ENCODE measurements around the gene SERTAD2.

SERTAD2 gene

GRCh38 chr2:64646007-64646880 lies 7.5 kb downstream of the SERTAD2 start:
- peak; percentile 62 to 73 for DNase-seq

- no peak for DNase-seq
Measured at GRCh38 chr2:64644458-64645382, 9.0 kb downstream of the SERTAD2 start.

GRCh38 chr2:64643838-64644457 lies 9.8 kb downstream of the SERTAD2 start:
- no peak for DNase-seq

GRCh38 chr2:64641599-64641998 lies 12.1 kb downstream of the SERTAD2 start:
- DNase-seq: no peak

DNA sequence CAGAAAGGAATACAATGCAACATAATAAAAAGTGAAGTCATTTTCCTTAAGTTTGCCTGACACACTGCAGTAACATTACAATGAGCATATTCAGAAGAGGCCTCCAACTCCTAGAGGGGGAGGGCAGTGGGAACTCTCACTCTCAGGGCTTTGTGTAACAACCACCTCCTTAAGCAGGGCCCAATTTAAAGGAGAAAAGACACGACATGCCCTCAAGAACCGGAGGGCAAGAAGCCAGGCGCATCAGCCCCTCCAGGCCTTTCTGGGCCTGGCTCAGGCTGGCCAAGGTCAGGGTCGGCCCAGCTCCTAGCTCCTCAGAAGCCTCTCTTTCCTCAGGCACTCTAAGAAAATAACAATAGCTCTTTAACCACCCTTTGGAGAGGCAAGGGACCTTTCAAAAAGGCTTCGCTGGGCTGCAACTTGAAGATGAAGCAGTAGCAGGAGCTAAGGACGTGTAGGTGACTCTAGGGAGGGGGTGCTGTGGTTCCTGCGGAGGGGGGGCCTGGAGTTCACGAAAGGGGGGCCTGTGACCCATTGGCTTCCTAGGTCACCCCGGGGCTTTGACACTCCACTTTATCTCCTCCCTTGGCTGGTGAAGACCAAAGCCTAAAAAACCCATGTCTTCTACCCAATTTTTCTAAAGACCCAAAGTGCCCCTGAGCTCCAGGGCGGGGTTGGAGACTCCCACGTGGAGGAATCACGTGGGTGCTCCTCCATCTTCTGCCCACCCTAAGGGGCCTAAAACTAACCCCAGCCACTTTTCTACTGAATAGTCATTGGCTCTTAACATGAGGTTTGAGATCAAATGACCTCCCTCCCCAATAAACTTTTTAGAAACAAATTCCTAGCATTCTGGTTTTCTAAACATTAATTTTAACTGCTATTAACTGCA lies 13.3 kb downstream of the SERTAD2 start:
- no peak for DNase-seq

DNA sequence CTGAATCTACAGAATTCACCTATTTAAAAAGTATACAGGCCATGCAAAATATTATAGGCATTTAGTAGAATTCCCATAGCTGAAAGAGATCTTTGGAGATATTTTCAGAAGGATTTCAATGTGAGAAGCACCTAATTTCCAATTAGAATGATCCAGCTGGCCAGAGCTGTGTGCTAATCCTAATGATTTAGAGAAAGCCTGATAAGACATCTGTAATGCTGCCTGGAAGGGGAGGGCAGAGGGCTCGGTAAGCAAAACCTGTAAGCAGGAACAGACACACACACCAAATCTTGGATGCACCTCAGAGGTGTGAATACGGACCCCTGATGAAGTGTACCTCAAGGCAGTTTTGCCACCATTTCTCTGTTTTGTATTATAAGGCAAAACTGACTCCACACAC lies 14.0 kb downstream of the SERTAD2 start:
- no peak for DNase-seq

DNA sequence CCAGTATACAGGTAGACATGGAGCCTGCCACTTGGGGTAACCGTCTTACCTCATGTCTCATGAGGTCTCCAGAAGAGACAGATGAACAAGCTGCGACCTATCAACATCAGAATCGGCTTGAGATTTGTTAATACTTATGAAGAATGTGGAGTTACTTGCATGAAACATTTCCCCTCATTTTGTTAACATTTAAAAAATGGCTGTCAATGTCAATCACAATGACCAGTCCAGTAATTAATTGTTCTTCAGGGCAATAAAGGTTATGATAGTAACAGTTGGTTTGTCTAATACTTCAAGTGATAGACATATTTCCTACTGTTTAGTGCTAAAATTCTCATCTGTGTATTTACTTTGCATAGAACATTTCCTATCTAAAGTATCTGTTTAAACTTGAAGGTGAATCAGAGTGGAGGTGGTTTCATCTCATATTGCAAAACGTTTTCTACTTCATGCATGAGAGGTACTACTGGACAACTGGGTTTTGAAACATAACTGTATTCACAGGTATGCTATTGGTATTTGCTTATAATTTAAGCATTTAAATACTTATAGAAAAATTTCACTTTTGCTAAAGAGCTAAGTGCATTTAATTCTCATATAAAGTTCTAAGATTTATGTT lies 15.1 kb downstream of the SERTAD2 start:
- DNase-seq: no peak

DNA sequence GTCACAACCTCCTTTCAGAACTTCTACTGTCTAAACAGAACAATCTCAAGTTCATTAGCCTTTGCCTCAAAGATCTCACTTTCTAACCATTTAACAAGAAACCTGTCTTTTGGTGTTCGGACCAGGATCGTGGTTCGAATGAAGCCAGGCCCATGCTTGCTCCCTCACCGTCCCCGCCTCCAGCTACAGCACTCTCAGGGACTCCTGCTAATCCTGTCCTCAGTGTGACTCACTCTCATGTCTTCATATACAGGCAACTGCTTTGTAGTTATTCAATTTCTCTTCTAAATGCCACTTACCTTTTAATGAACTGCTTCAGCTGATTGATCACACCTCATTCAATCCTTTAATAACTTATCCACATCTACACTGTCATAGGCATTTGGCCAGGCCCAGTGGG lies 15.8 kb downstream of the SERTAD2 start:
- DNase-seq: no peak

- no peak for DNase-seq
Measured at GRCh38 chr2:64637000-64637635, 16.6 kb downstream of the SERTAD2 start.

DNA sequence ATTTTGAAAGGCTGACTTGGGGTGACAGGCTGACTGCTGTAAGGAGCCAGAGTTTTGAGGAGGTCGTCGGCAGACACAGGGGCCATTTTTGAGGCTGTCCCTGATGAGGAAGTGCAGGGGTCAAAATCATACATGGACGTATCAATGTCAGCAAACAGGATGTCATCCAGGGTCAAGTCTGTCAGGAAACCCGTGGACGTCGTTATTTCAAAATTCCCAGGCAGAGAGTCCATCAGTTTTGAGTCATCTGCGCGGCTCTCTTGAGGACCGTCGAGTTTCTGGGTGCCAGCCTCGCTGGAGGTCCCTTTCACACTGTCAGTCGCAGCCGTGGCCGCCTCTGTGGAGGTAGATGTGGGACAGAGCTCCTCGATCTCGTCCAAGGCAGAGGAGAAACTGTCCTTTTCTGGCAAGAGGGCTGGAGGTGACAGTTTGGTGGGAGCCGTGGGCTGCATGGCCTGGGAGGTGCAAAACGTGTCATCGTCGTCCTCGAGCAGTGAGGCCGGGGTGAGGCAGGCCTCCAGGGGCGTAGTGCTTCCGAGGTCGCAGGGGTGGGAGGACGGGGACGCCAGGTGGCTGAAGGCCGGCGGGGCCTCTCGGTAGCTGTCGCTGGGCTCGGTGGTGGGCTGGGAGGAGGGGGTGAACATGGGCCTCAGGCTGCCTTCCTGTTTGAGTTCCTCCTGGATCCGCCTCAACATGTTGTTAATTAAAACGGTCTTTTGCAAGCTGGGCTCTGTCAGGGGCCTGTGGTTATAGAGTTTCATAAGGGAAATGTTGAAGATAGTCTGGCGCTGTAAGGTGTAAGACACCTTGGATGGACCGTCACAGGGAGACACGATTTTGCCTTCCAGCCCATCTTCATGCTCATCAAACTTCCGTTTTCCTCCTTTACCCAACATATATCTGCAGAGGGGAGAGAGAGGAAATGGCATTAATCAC lies 17.5 kb downstream of the SERTAD2 start:
- no peak for DNase-seq

DNA sequence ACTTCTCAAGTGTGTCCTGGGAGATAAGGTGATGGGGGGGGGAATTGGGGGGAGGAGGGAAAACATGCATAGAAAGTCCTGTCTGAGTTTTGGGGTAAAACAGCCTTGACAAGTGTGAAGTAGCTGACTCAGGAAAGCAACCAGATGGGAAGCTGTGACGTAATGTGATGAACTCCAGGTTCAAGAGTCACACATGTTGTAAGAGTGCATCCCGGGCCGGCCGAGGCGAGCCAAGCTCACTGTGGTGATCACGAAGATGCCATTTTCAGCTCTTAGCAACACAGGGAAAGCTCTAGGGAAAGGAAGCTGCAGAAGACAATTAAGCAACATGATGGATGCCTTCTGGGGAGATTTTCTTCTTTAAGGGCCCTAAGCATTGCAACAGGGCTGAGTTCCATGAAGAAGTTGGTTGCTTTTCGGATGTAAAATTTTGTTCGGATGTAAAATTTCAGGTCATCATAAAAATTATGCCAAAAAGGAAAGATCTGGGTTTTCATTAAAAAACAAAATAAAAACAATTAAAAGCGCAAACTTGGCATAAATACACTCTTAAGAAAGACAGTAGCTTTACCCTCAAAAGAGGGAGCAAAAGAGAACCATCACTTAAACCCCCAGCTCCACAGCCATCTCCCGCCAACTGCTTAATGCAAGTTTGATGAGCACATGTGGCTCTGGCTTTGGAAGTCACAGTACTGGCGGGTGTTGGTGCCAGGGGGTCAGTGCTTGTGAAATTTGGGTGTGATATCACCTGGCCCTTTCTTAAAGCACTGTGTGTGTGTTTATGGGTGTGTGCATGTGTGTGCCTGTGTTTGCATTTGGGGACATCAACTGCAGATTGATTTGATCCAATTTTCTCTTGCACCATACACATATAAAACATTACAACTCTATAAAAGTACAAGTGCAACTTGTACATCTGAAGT lies 19.1 kb downstream of the SERTAD2 start:
- no peak for DNase-seq

GRCh38 chr2:64632835-64633819 lies 20.6 kb downstream of the SERTAD2 start:
- no peak for DNase-seq

- DNase-seq: no peak
Measured at GRCh38 chr2:64631771-64632170, 21.9 kb downstream of the SERTAD2 start.

- DNase-seq: no peak
Measured at GRCh38 chr2:64630752-64631151, 23.0 kb downstream of the SERTAD2 start.

DNA sequence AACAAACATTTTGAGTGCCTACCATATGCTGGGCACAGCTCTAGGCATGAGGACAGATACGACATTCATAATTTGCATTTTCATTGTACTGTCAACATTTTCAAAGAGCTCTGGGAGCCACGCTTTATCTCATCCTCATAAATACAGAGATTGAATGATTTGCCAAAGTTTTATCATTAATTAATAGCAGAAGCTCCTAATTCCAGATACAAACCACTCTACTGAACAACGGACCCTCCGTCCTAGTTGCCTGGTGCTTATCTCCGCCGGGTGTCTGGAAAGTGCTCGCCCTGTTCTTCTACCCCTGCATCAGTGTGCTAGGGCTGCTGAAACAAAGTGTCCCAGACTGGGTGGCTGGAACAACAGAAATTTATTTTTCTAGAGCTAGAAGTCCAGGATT lies 23.8 kb downstream of the SERTAD2 start:
- no peak for DNase-seq

DNA sequence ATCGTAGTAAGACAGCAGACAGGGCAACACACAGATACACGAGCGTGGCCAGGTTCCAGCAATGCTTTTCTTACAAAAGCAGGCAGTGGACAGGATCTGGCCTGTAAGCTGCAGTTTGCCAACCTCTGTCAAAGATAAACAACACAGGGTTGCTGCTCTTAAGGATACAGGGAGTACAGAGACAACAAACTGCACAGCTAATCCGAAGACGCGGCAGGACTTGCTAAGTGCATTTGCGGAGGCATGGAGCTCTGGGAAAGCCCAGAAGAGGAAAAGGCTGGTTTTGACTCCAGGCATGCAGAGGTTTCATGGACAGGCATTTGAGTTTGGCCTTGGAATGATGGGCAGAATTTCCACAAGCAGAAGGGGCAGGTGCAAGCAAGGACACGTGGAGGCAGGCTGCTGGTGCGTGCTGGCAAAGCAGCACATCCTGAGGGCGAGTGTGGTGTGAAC lies 24.4 kb downstream of the SERTAD2 start:
- DNase-seq: no peak

Data from NCI-H446 (cell line).